ENCODE data around the gene CNTNAP4. TPM values are rescaled to one million over a fixed set of nuclear protein-coding genes. Genes with fewer than 3 reads are reported as not detected.

Gene CNTNAP4
- total RNA-seq, 1 donor from 2014 or later = not detected

- TF ChIP-seq CTCF (IDR thresholded peaks at IDR 0.05) = no peak
- Mint-ChIP-seq H3K4me1 (ENCODE audit: unreplicated experiment) (no peaks in the 10 kb centered on the region), H3K9me3 (ENCODE audit: unreplicated experiment) (peaks cover 4% of the 10 kb centered on the region), H3K4me3 (ENCODE audit: unreplicated experiment) (no peak overlapping the region), H3K36me3 (ENCODE audit: unreplicated experiment) (no peaks in the 10 kb centered on the region), H3K27me3 (ENCODE audit: unreplicated experiment) (no peaks in the 10 kb centered on the region), H3K27ac (ENCODE audit: unreplicated experiment) (no peak overlapping the region)
- no peak for DNase-seq (ENCODE audit: extremely low spot score, unreplicated experiment)
Observed at GRCh38 chr16:76573281-76573680, 296.1 kb downstream of the CNTNAP4 start.

GRCh38 chr16:76574651-76575050 is 297.4 kb downstream of the CNTNAP4 start:
- Mint-ChIP-seq H3K4me1 (ENCODE audit: unreplicated experiment) (no peaks in the 10 kb centered on the region), H3K27ac (ENCODE audit: unreplicated experiment) (no peak overlapping the region), H3K36me3 (ENCODE audit: unreplicated experiment) (no peaks in the 10 kb centered on the region), H3K9me3 (ENCODE audit: unreplicated experiment) (peaks cover 13% of the 10 kb centered on the region), H3K4me3 (ENCODE audit: unreplicated experiment) (no peak overlapping the region), H3K27me3 (ENCODE audit: unreplicated experiment) (no peaks in the 10 kb centered on the region)
- no peak for DNase-seq (ENCODE audit: extremely low spot score, unreplicated experiment)
- TF ChIP-seq CTCF (IDR thresholded peaks at IDR 0.05) = no peak

GRCh38 chr16:76576526-76576925 is 299.3 kb downstream of the CNTNAP4 start:
- Mint-ChIP-seq H3K9me3 (ENCODE audit: unreplicated experiment) (peaks cover 10% of the 10 kb centered on the region), H3K36me3 (ENCODE audit: unreplicated experiment) (no peaks in the 10 kb centered on the region), H3K27ac (ENCODE audit: unreplicated experiment) (no peak overlapping the region), H3K27me3 (ENCODE audit: unreplicated experiment) (no peaks in the 10 kb centered on the region), H3K4me3 (ENCODE audit: unreplicated experiment) (no peak overlapping the region), H3K4me1 (ENCODE audit: unreplicated experiment) (no peaks in the 10 kb centered on the region)
- no peak for DNase-seq (ENCODE audit: extremely low spot score, unreplicated experiment)
- no peak for TF ChIP-seq CTCF (IDR thresholded peaks at IDR 0.05)

GRCh38 chr16:76577003-76577402 is 299.8 kb downstream of the CNTNAP4 start:
- Mint-ChIP-seq H3K4me3 (ENCODE audit: unreplicated experiment) (no peak overlapping the region), H3K27me3 (ENCODE audit: unreplicated experiment) (no peaks in the 10 kb centered on the region), H3K27ac (ENCODE audit: unreplicated experiment) (no peak overlapping the region), H3K9me3 (ENCODE audit: unreplicated experiment) (peaks cover 13% of the 10 kb centered on the region), H3K36me3 (ENCODE audit: unreplicated experiment) (no peaks in the 10 kb centered on the region), H3K4me1 (ENCODE audit: unreplicated experiment) (no peaks in the 10 kb centered on the region)
- TF ChIP-seq CTCF (IDR thresholded peaks at IDR 0.05) = no peak
- no peak for DNase-seq (ENCODE audit: extremely low spot score, unreplicated experiment)

- DNase-seq (ENCODE audit: extremely low spot score, unreplicated experiment) = no peak
- TF ChIP-seq CTCF (IDR thresholded peaks at IDR 0.05) = no peak
- Mint-ChIP-seq H3K4me3 (ENCODE audit: unreplicated experiment) (no peak overlapping the region), H3K36me3 (ENCODE audit: unreplicated experiment) (no peaks in the 10 kb centered on the region), H3K4me1 (ENCODE audit: unreplicated experiment) (no peaks in the 10 kb centered on the region), H3K27me3 (ENCODE audit: unreplicated experiment) (no peaks in the 10 kb centered on the region), H3K27ac (ENCODE audit: unreplicated experiment) (no peak overlapping the region), H3K9me3 (ENCODE audit: unreplicated experiment) (peaks cover 20% of the 10 kb centered on the region)
Observed at GRCh38 chr16:76579277-76579922, 302.2 kb downstream of the CNTNAP4 start.
